SK-N-SH treated with all-trans-retinoic acid at 6 μM for 48 hours (cell line): ENCODE measurements around the gene PPP1CA.

ENCODE experiments used
- ARNTL ChIP-seq: fragments of 450-650 bp; formaldehyde crosslinking; IDR thresholded peaks from 2 replicates; pipeline ENCODE4 v1.5.0; 2020; ENCODE audit warnings: low read depth, mild to moderate bottlenecking, moderate library complexity, borderline replicate concordance
- CSDC2 ChIP-seq: fragments of 250-450 bp; sonication (Bioruptor Pico); IDR thresholded peaks from 2 replicates; pipeline ENCODE4 v1.5.0; 2020; ENCODE audit warnings: mild to moderate bottlenecking, moderate library complexity
- CSRNP3 ChIP-seq: fragments of 250-450 bp; sonication (Bioruptor Pico); IDR thresholded peaks from 2 replicates; pipeline ENCODE4 v1.5.1; 2021; ENCODE audit warnings: mild to moderate bottlenecking, moderate library complexity
- ESRRG ChIP-seq: fragments of 250-450 bp; sonication (Bioruptor Pico); IDR thresholded peaks from 2 replicates; pipeline ENCODE4 v1.6.1; 2021; ENCODE audit warnings: mild to moderate bottlenecking
- PATZ1 ChIP-seq: fragments of 250-450 bp; sonication (Bioruptor Pico); IDR thresholded peaks from 2 replicates; pipeline ENCODE4 v1.8.0; 2020; ENCODE audit warnings: mild to moderate bottlenecking, moderate library complexity, borderline replicate concordance
- ZFP3 ChIP-seq: fragments of 250-450 bp; sonication (Bioruptor Pico); IDR thresholded peaks from 2 replicates; pipeline ENCODE4 v1.5.0; 2020; ENCODE audit warnings: mild to moderate bottlenecking, moderate library complexity

- TF ChIP-seq ESRRG (CRISPR knock-in tag) (no peak), ZFP3 (CRISPR knock-in tag) (no peak), CSRNP3 (no peak), ARNTL (CRISPR knock-in tag) (no peak), PATZ1 (CRISPR knock-in tag) (no peak), CSDC2 (no peak)
Observed at GRCh38 chr11:67441731-67442351, 40.2 kb upstream of the PPP1CA start.
